Measurements from ENCODE around the gene THUMPD1.

The THUMPD1 gene

DNA sequence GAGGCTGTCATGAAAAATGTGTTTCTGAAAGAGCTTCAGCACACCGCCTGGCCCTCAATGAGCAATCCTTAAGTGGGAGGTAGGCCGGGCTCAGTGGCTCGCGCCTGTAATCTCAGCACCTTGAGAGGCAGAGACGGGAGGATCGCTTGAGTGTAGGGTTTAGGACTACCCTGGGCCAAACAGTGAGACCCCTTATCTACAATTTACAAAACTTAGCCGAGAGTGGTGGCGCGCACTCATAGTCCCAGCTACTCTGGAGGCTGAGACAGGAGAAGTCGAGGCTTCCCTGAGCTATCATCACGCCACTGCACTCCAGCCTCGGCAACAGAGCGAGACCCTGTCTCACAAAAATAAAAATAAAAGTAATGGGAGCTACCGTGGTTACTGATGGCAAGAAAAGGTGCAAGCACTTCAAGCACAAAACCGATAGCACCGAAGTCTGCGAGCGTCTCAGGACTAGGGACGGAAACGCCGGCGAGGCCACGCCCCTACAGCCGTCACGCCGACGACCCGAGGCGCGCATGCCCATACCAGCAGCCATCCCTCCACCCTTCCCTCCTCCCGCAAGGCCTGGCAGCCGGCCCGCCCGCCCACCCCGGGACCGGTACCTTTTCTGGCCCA, 607 bp downstream of the THUMPD1 start:
- H3K27ac ChIP-seq (replicated peaks), result peak overlapping the region; percentile 99
- TF ChIP-seq, protein P1, sequence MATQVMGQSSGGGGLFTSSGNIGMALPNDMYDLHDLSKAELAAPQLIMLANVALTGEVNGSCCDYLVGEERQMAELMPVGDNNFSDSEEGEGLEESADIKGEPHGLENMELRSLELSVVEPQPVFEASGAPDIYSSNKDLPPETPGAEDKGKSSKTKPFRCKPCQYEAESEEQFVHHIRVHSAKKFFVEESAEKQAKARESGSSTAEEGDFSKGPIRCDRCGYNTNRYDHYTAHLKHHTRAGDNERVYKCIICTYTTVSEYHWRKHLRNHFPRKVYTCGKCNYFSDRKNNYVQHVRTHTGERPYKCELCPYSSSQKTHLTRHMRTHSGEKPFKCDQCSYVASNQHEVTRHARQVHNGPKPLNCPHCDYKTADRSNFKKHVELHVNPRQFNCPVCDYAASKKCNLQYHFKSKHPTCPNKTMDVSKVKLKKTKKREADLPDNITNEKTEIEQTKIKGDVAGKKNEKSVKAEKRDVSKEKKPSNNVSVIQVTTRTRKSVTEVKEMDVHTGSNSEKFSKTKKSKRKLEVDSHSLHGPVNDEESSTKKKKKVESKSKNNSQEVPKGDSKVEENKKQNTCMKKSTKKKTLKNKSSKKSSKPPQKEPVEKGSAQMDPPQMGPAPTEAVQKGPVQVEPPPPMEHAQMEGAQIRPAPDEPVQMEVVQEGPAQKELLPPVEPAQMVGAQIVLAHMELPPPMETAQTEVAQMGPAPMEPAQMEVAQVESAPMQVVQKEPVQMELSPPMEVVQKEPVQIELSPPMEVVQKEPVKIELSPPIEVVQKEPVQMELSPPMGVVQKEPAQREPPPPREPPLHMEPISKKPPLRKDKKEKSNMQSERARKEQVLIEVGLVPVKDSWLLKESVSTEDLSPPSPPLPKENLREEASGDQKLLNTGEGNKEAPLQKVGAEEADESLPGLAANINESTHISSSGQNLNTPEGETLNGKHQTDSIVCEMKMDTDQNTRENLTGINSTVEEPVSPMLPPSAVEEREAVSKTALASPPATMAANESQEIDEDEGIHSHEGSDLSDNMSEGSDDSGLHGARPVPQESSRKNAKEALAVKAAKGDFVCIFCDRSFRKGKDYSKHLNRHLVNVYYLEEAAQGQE (IDR thresholded peaks at IDR 0.05; ENCODE audit: insufficient replicate concordance, low read depth), result no peak
- TF ChIP-seq POLR2AphosphoS5 (IDR thresholded peaks at IDR 0.05; ENCODE audit: low read depth), result 0 out of 2 replicates have a peak, but pooled peaks have one; percentile 8
- peak; percentile 67 to 85 for DNase-seq (ENCODE audit: low read depth in 1 of 2, low spot score in 1 of 2)
- no peaks in the 10 kb centered on the region for H3K27me3 ChIP-seq (ENCODE audit: insufficient read depth, poor library complexity, severe bottlenecking)
- peak overlapping the region; percentile 99 for H3K4me3 ChIP-seq (replicated peaks; ENCODE audit: insufficient read depth, low read length)

GRCh38 chr16:20740007-20740883, 1.4 kb downstream of the THUMPD1 start:
- H3K27me3 ChIP-seq (ENCODE audit: insufficient read depth, poor library complexity, severe bottlenecking), result no peaks in the 10 kb centered on the region
- peak overlapping the region; percentile 99 for H3K27ac ChIP-seq (replicated peaks)
- peak in 1 of 2 experiments; percentile 42 for DNase-seq (ENCODE audit: low read depth in 1 of 2, low spot score in 1 of 2)

GRCh38 chr16:20735490-20735889, 6.1 kb downstream of the THUMPD1 start:
- no peak for DNase-seq (ENCODE audit: low read depth in 1 of 2, low spot score in 1 of 2)
- H3K4me3 ChIP-seq (replicated peaks; ENCODE audit: insufficient read depth, low read length), result no peak overlapping the region
- no peak overlapping the region for H3K27ac ChIP-seq (replicated peaks)
- TF ChIP-seq, protein P1 (IDR thresholded peaks at IDR 0.05; ENCODE audit: insufficient replicate concordance, low read depth), result no peak
- no peak for TF ChIP-seq GABPA (IDR thresholded peaks at IDR 0.05; ENCODE audit: low read depth)
- TF ChIP-seq CTCF (IDR thresholded peaks at IDR 0.05; ENCODE audit: insufficient read depth, low read length), result no peak
- no peak for TF ChIP-seq SPI1 (IDR thresholded peaks at IDR 0.05; ENCODE audit: borderline replicate concordance, low read depth)
- TF ChIP-seq POLR2AphosphoS5 (IDR thresholded peaks at IDR 0.05; ENCODE audit: low read depth), result no peak
- no peaks in the 10 kb centered on the region for H3K27me3 ChIP-seq (ENCODE audit: insufficient read depth, poor library complexity, severe bottlenecking)

More at GRCh38 chr16:20740007-20740883, 1.4 kb downstream of the THUMPD1 start:
- peak overlapping the region; percentile 99 for H3K4me3 ChIP-seq (replicated peaks; ENCODE audit: insufficient read depth, low read length)
- TF ChIP-seq CTCF (IDR thresholded peaks at IDR 0.05; ENCODE audit: insufficient read depth, low read length) (peak; percentile 45), SPI1 (IDR thresholded peaks at IDR 0.05; ENCODE audit: borderline replicate concordance, low read depth) (no peak)

DNA sequence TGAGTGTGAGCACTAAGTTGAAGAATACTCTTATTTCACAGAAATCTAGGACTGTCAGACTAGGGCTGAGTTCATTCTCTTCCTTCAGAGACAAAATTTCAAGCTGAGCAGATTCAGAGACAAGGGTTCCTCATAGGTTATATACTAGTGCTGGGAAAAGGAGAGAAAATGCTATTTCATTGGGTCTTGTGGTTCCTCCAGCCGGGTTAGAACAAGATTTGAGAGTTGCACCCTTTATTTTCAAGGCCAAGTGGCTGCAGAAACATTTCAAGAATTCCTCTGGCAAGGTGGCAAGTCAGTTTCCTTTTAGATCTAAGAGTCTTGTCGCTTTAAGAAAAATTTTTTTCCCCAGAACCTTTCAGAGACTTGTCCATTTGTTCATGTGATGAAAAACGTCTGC, 6.8 kb downstream of the THUMPD1 start:
- Histone ChIP-seq H3K27ac (replicated peaks) (no peak overlapping the region), H3K4me3 (replicated peaks; ENCODE audit: insufficient read depth, low read length) (no peak overlapping the region), H3K27me3 (ENCODE audit: insufficient read depth, poor library complexity, severe bottlenecking) (no peaks in the 10 kb centered on the region)
- TF ChIP-seq, protein P1 (IDR thresholded peaks at IDR 0.05; ENCODE audit: insufficient replicate concordance, low read depth), result no peak
- no peak for TF ChIP-seq POLR2AphosphoS5 (IDR thresholded peaks at IDR 0.05; ENCODE audit: low read depth)
- TF ChIP-seq CTCF (IDR thresholded peaks at IDR 0.05; ENCODE audit: insufficient read depth, low read length), result no peak
- TF ChIP-seq SPI1 (IDR thresholded peaks at IDR 0.05; ENCODE audit: borderline replicate concordance, low read depth), result no peak
- no peak for DNase-seq (ENCODE audit: low read depth in 1 of 2, low spot score in 1 of 2)
